ENCODE results near the gene SDCCAG8.

The SDCCAG8 gene

GRCh38 chr1:243268751-243269460 is 13.1 kb downstream of the SDCCAG8 start:
- H3K4me3 ChIP-seq (ENCODE audit: low read length), result peak overlapping the region; percentile 43

DNA sequence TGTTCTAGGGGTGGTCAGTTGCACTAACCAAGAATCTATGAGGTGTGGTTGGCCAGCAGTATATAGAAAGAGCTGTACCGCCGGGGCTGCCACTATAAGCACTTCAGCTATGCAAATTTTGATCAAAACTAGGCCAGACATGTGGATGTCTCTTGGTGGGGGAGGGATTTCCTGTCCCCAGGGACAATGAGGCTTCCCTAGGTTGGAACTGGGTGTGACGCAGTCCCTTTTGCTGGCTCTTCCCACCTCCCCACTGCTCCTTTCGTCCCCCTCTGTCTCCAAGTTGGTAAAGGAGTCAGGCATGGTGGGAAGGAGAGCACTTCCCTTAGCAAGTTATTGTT is 13.6 kb downstream of the SDCCAG8 start:
- H3K4me3 ChIP-seq (ENCODE audit: low read length), result peak overlapping the region; percentile 43
- H3K36me3 ChIP-seq (replicated peaks; ENCODE audit: low read depth, low read length), result no peaks in the 10 kb centered on the region
- no peak overlapping the region; the same call in 1 of the 2 replicates for H2AFZ ChIP-seq (ENCODE audit: low read depth, low read length)
- no peak overlapping the region for H3K9ac ChIP-seq (ENCODE audit: low read length)
- no peaks in the 10 kb centered on the region for H4K20me1 ChIP-seq (ENCODE audit: insufficient read depth, low read length)
- H3K79me2 ChIP-seq (ENCODE audit: low read length), result no peaks in the 10 kb centered on the region
- TF ChIP-seq, protein P1, sequence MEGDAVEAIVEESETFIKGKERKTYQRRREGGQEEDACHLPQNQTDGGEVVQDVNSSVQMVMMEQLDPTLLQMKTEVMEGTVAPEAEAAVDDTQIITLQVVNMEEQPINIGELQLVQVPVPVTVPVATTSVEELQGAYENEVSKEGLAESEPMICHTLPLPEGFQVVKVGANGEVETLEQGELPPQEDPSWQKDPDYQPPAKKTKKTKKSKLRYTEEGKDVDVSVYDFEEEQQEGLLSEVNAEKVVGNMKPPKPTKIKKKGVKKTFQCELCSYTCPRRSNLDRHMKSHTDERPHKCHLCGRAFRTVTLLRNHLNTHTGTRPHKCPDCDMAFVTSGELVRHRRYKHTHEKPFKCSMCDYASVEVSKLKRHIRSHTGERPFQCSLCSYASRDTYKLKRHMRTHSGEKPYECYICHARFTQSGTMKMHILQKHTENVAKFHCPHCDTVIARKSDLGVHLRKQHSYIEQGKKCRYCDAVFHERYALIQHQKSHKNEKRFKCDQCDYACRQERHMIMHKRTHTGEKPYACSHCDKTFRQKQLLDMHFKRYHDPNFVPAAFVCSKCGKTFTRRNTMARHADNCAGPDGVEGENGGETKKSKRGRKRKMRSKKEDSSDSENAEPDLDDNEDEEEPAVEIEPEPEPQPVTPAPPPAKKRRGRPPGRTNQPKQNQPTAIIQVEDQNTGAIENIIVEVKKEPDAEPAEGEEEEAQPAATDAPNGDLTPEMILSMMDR (IDR thresholded peaks at IDR 0.05; ENCODE audit: low read depth, low read length), result no peak
- TF ChIP-seq EZH2phosphoT487 (IDR thresholded peaks at IDR 0.05; ENCODE audit: low read depth), result no peak
- H3K4me1 ChIP-seq (ENCODE audit: low read length), result peaks cover 17% of the 10 kb centered on the region
- no peaks in the 10 kb centered on the region for H3K9me3 ChIP-seq (ENCODE audit: insufficient read depth, low read length)
- H3K4me2 ChIP-seq (ENCODE audit: low read length), result peak overlapping the region; percentile 58
- H3K27ac ChIP-seq (ENCODE audit: low read length), result no peak overlapping the region
- H3K27me3 ChIP-seq (ENCODE audit: low read depth, low read length), result no peaks in the 10 kb centered on the region

More at GRCh38 chr1:243268751-243269460, 13.1 kb downstream of the SDCCAG8 start:
- peaks cover 17% of the 10 kb centered on the region for H3K4me1 ChIP-seq (ENCODE audit: low read length)
- no peaks in the 10 kb centered on the region for H3K27me3 ChIP-seq (ENCODE audit: low read depth, low read length)
- H2AFZ ChIP-seq (ENCODE audit: low read depth, low read length), result no peak overlapping the region
- TF ChIP-seq, protein P1 (IDR thresholded peaks at IDR 0.05; ENCODE audit: low read depth, low read length), result no peak
- TF ChIP-seq EZH2phosphoT487 (IDR thresholded peaks at IDR 0.05; ENCODE audit: low read depth), result no peak
- H3K4me2 ChIP-seq (ENCODE audit: low read length), result peak overlapping the region; percentile 58
- no peak overlapping the region for H3K9ac ChIP-seq (ENCODE audit: low read length)
- no peaks in the 10 kb centered on the region for H4K20me1 ChIP-seq (ENCODE audit: insufficient read depth, low read length)
- no peaks in the 10 kb centered on the region for H3K79me2 ChIP-seq (ENCODE audit: low read length)
- H3K27ac ChIP-seq (ENCODE audit: low read length), result no peak overlapping the region
- H3K36me3 ChIP-seq (replicated peaks; ENCODE audit: low read depth, low read length), result no peaks in the 10 kb centered on the region
- no peaks in the 10 kb centered on the region for H3K9me3 ChIP-seq (ENCODE audit: insufficient read depth, low read length)

- no peak overlapping the region for H3K4me3 ChIP-seq (ENCODE audit: low read length)
- peaks cover 17% of the 10 kb centered on the region for H3K4me1 ChIP-seq (ENCODE audit: low read length)
- H3K4me2 ChIP-seq (ENCODE audit: low read length), result no peak overlapping the region
- no peaks in the 10 kb centered on the region for H4K20me1 ChIP-seq (ENCODE audit: insufficient read depth, low read length)
- no peaks in the 10 kb centered on the region for H3K79me2 ChIP-seq (ENCODE audit: low read length)
- no peak overlapping the region for H3K9ac ChIP-seq (ENCODE audit: low read length)
- no peaks in the 10 kb centered on the region for H3K9me3 ChIP-seq (ENCODE audit: insufficient read depth, low read length)
- no peak overlapping the region for H3K27ac ChIP-seq (ENCODE audit: low read length)
- peaks cover 4% of the 10 kb centered on the region for H3K36me3 ChIP-seq (replicated peaks; ENCODE audit: low read depth, low read length)
- H3K27me3 ChIP-seq (ENCODE audit: low read depth, low read length), result no peaks in the 10 kb centered on the region
- TF ChIP-seq, protein P1 (IDR thresholded peaks at IDR 0.05; ENCODE audit: low read depth, low read length), result no peak
- TF ChIP-seq EZH2phosphoT487 (IDR thresholded peaks at IDR 0.05; ENCODE audit: low read depth), result no peak
- H2AFZ ChIP-seq (ENCODE audit: low read depth, low read length), result no peak overlapping the region
These were observed 14.4 kb downstream of the SDCCAG8 start for GRCh38 chr1:243270097-243270864.

GRCh38 chr1:243271996-243272395 is 16.2 kb downstream of the SDCCAG8 start:
- H3K4me2 ChIP-seq (ENCODE audit: low read length), result no peak overlapping the region

More at GRCh38 chr1:243271996-243272395, 16.2 kb downstream of the SDCCAG8 start:
- Histone ChIP-seq H3K27me3 (ENCODE audit: low read depth, low read length) (no peaks in the 10 kb centered on the region), H3K27ac (ENCODE audit: low read length) (no peak overlapping the region), H3K4me3 (ENCODE audit: low read length) (no peak overlapping the region), H2AFZ (ENCODE audit: low read depth, low read length) (no peak overlapping the region), H4K20me1 (ENCODE audit: insufficient read depth, low read length) (no peaks in the 10 kb centered on the region), H3K9me3 (ENCODE audit: insufficient read depth, low read length) (no peaks in the 10 kb centered on the region), H3K36me3 (replicated peaks; ENCODE audit: low read depth, low read length) (peaks cover 4% of the 10 kb centered on the region), H3K79me2 (ENCODE audit: low read length) (no peaks in the 10 kb centered on the region), H3K4me1 (ENCODE audit: low read length) (peaks cover 17% of the 10 kb centered on the region), H3K9ac (ENCODE audit: low read length) (no peak overlapping the region)
- TF ChIP-seq, protein P1 (IDR thresholded peaks at IDR 0.05; ENCODE audit: low read depth, low read length), result no peak
- no peak for TF ChIP-seq EZH2phosphoT487 (IDR thresholded peaks at IDR 0.05; ENCODE audit: low read depth)
